Measurements from ENCODE around the gene USP9X. TPM values are rescaled to one million over a fixed set of nuclear protein-coding genes. Genes with fewer than 3 reads are reported as not detected.
"Not testable (repeated sequence)": the region's sequence is repeated elsewhere in the genome, so short reads cannot be mapped to it uniquely, and the experiment has no call there.

The USP9X gene
- polyA plus RNA-seq, 1 of the 3 experiments (the other 2 are of a cell fraction) = 13.2 TPM

- H3K4me2 ChIP-seq; H2AFZ ChIP-seq (ENCODE audit: low read depth); POLR2A ChIA-PET; H3K79me2 ChIP-seq (ENCODE audit: insufficient read depth); H3K27me3 ChIP-seq (ENCODE audit: insufficient read depth); H3K4me1 ChIP-seq (ENCODE audit: control insufficient read depth in 1 of 2, insufficient read depth in 2 of 2, low read depth in 1 of 2, low read length in 1 of 2); H3K9me2 ChIP-seq; H3K36me3 ChIP-seq (replicated peaks in 1 of 2; ENCODE audit: control insufficient read depth in 1 of 2, insufficient read depth in 2 of 2, low read length in 1 of 2); H3K4me3 ChIP-seq (ENCODE audit: low read depth in 2 of 2, low read length in 1 of 2); H3K9me3 ChIP-seq; H4K20me1 ChIP-seq (ENCODE audit: insufficient read depth); H3K9ac ChIP-seq; DNase-seq; CTCF ChIA-PET; H3K27ac ChIP-seq (ENCODE audit: low read depth in 2 of 2, low read length in 1 of 2); H3F3A ChIP-seq (replicated peaks; ENCODE audit: insufficient read depth): not testable (repeated sequence)
- 46% methylated on average over 8 of the region's 8 CpGs for whole genome bisulfite sequencing (ENCODE audit: low lambda C conversion rate)
Observed at GRCh38 chrX:41063276-41063675, 22.0 kb upstream of the USP9X start.

- TF ChIP-seq PBX3 (IDR thresholded peaks at IDR 0.05) = peak; percentile 29; the same call in 1 of the 2 replicates
- peak; percentile 53; the same call in 1 of the 2 replicates for TF ChIP-seq MEF2A (IDR thresholded peaks at IDR 0.05; ENCODE audit: borderline replicate concordance, low read depth)
- peak; percentile 11; the same call in 1 of the 2 replicates for TF ChIP-seq FOSL2 (IDR thresholded peaks at IDR 0.05; ENCODE audit: borderline replicate concordance, low read depth)
- no peak for TF ChIP-seq GATA2 (CRISPR knock-in tag; IDR thresholded peaks at IDR 0.05)
- TF ChIP-seq FOXM1 (IDR thresholded peaks at IDR 0.05; ENCODE audit: low read depth) = no peak
- no peaks in the 10 kb centered on the region for H3K9me2 ChIP-seq
- no peak overlapping the region for H3K4me2 ChIP-seq
- no peak overlapping the region for H3K9ac ChIP-seq
- no peaks in the 10 kb centered on the region for H3K36me3 ChIP-seq (replicated peaks in 1 of 2; ENCODE audit: control insufficient read depth in 1 of 2, insufficient read depth in 2 of 2, low read length in 1 of 2)
- peaks cover 5% of the 10 kb centered on the region for H3F3A ChIP-seq (replicated peaks; ENCODE audit: insufficient read depth)
- no peaks in the 10 kb centered on the region for H3K79me2 ChIP-seq (ENCODE audit: insufficient read depth)
- H3K9me3 ChIP-seq = no peaks in the 10 kb centered on the region
- no peak overlapping the region for H2AFZ ChIP-seq (ENCODE audit: low read depth)
- WGBS (ENCODE audit: low lambda C conversion rate) = 44% methylated on average over 5 of the region's 5 CpGs
- no peaks in the 10 kb centered on the region for H4K20me1 ChIP-seq (ENCODE audit: insufficient read depth)
- CTCF ChIA-PET = no interaction called here
- no peaks in the 10 kb centered on the region; the same call in 1 of the 2 replicates for H3K27me3 ChIP-seq (ENCODE audit: insufficient read depth)
- no peak overlapping the region for H3K4me3 ChIP-seq (ENCODE audit: low read depth in 2 of 2, low read length in 1 of 2)
- no peaks in the 10 kb centered on the region for H3K4me1 ChIP-seq (ENCODE audit: control insufficient read depth in 1 of 2, insufficient read depth in 2 of 2, low read depth in 1 of 2, low read length in 1 of 2)
- DNase-seq = no peak
- H3K27ac ChIP-seq (ENCODE audit: low read depth in 2 of 2, low read length in 1 of 2) = peak overlapping the region in 1 of 2 experiments; percentile 28; a peak in 2 of 4 replicates
- POLR2A ChIA-PET = no interaction called here
Observed at GRCh38 chrX:41064018-41064417, 21.2 kb upstream of the USP9X start.

GRCh38 chrX:41066391-41066790 lies 18.9 kb upstream of the USP9X start:
- Histone ChIP-seq H3K9me3 (no peaks in the 10 kb centered on the region), H2AFZ (ENCODE audit: low read depth) (no peak overlapping the region), H3K4me3 (ENCODE audit: low read depth in 2 of 2, low read length in 1 of 2) (no peak overlapping the region), H3K27ac (ENCODE audit: low read depth in 2 of 2, low read length in 1 of 2) (no peak overlapping the region), H3K9me2 (no peaks in the 10 kb centered on the region), H3F3A (replicated peaks; ENCODE audit: insufficient read depth) (peaks cover 5% of the 10 kb centered on the region), H3K79me2 (ENCODE audit: insufficient read depth) (no peaks in the 10 kb centered on the region), H3K9ac (no peak overlapping the region), H3K4me2 (no peak overlapping the region), H3K27me3 (ENCODE audit: insufficient read depth) (peaks cover 5% of the 10 kb centered on the region; the same call in 1 of the 2 replicates), H4K20me1 (ENCODE audit: insufficient read depth) (no peaks in the 10 kb centered on the region), H3K4me1 (ENCODE audit: control insufficient read depth in 1 of 2, insufficient read depth in 2 of 2, low read depth in 1 of 2, low read length in 1 of 2) (no peaks in the 10 kb centered on the region), H3K36me3 (replicated peaks in 1 of 2; ENCODE audit: control insufficient read depth in 1 of 2, insufficient read depth in 2 of 2, low read length in 1 of 2) (no peaks in the 10 kb centered on the region)
- CTCF ChIA-PET = interaction anchor here (1.1 kb wide), 1 partner anchor 49 kb away, joined by 3 read pairs; no protein-coding TSS in a partner anchor
- DNase-seq = no peak
- WGBS (ENCODE audit: low lambda C conversion rate) = 59% methylated on average over 1 of the region's 1 CpG
- POLR2A ChIA-PET = no interaction called here
- TF ChIP-seq ZBTB33 (IDR thresholded peaks at IDR 0.05; ENCODE audit: borderline replicate concordance, low read depth) = no peak
- no peak for TF ChIP-seq IRF3 (IDR thresholded peaks at IDR 0.05; ENCODE audit: low read depth, low read length)
- TF ChIP-seq TAF1 (IDR thresholded peaks at IDR 0.05; ENCODE audit: borderline replicate concordance, low read depth, low read length) = no peak
- TF ChIP-seq PBX3 (IDR thresholded peaks at IDR 0.05) = no peak
- no peak for TF ChIP-seq GABPA (IDR thresholded peaks at IDR 0.05; ENCODE audit: low read depth)
- no peak for TF ChIP-seq NFIC (IDR thresholded peaks at IDR 0.05; ENCODE audit: borderline replicate concordance)
- no peak for TF ChIP-seq EZH2phosphoT487 (IDR thresholded peaks at IDR 0.05; ENCODE audit: borderline replicate concordance, low read depth)
- TF ChIP-seq USF2 (IDR thresholded peaks at IDR 0.05; ENCODE audit: borderline replicate concordance, low read depth, low read length) = no peak

Measured in SK-N-SH (cell line).